ENCODE measurements around the gene ZNF613. TPM values are rescaled to one million over a fixed set of nuclear protein-coding genes. Genes with fewer than 3 reads are reported as not detected.
"Not testable (repeated sequence)": the region's sequence is repeated elsewhere in the genome, so short reads cannot be mapped to it uniquely, and the experiment has no call there.

ZNF613 gene
- total RNA-seq, 1 donor from 2014 or later: 3.5 TPM

- no peak for ATAC-seq
Observed at GRCh38 chr19:51944798-51945552, 17.7 kb downstream of the ZNF613 start.

GRCh38 chr19:51946602-51947001, 19.3 kb downstream of the ZNF613 start:
- ATAC-seq: no peak

- ATAC-seq: no peak
Observed at GRCh38 chr19:51948975-51949374, 21.7 kb downstream of the ZNF613 start.

GRCh38 chr19:51957846-51958245, 30.6 kb downstream of the ZNF613 start:
- not testable (repeated sequence) for ATAC-seq

- no peak for ATAC-seq
Observed at GRCh38 chr19:51959791-51960190, 32.5 kb downstream of the ZNF613 start.

- not testable (repeated sequence) for ATAC-seq
Observed at GRCh38 chr19:51960621-51961233, 33.5 kb downstream of the ZNF613 start.

GRCh38 chr19:51965583-51965982, 38.3 kb downstream of the ZNF613 start:
- ATAC-seq: no peak

GRCh38 chr19:51970718-51971117, 43.4 kb downstream of the ZNF613 start:
- ATAC-seq: no peak

- no peak for ATAC-seq
Observed at GRCh38 chr19:51971624-51972023, 44.4 kb downstream of the ZNF613 start.

- ATAC-seq: not testable (repeated sequence)
Observed at GRCh38 chr19:51975787-51976186, 48.5 kb downstream of the ZNF613 start.

- no peak for ATAC-seq
Observed at GRCh38 chr19:51976852-51977251, 49.6 kb downstream of the ZNF613 start.

- ATAC-seq: no peak
Observed at GRCh38 chr19:51977346-51977745, 50.1 kb downstream of the ZNF613 start.

- ATAC-seq: no peak
Observed at GRCh38 chr19:51978882-51979281, 51.6 kb downstream of the ZNF613 start.

- no peak for ATAC-seq
Observed at GRCh38 chr19:51980116-51980736, 53.0 kb downstream of the ZNF613 start.

- ATAC-seq: not testable (repeated sequence)
Observed at GRCh38 chr19:51980926-51981325, 53.7 kb downstream of the ZNF613 start.

GRCh38 chr19:51983361-51983760, 56.1 kb downstream of the ZNF613 start:
- ATAC-seq: no peak

- peak; percentile 99 for ATAC-seq
Observed at GRCh38 chr19:51986309-51987291, 59.3 kb downstream of the ZNF613 start, which contains the start of gene ZNF350. TSS of gene ZNF350 (minus strand) at chr19:51986840. CDS start at chr19:51974360, 12,480 bp downstream.

- ATAC-seq: no peak
Observed at GRCh38 chr19:51993422-51993821, 66.2 kb downstream of the ZNF613 start.

- no peak for ATAC-seq
Observed at GRCh38 chr19:51994048-51994644, 66.9 kb downstream of the ZNF613 start.

Measured in esophagus mucosa (tissue), 1 donor.